Stimulated activated naive CD4-positive, alpha-beta T cell treated with Interleukin-2 at 50 U/mL for 16 hours (primary cell): ENCODE data around the gene WNT7B.

Experiments
- DNase-seq: peaks from one replicate; lab custom pipeline; 2025; lab: John Stamatoyannopoulos, UW

The WNT7B gene

DNA sequence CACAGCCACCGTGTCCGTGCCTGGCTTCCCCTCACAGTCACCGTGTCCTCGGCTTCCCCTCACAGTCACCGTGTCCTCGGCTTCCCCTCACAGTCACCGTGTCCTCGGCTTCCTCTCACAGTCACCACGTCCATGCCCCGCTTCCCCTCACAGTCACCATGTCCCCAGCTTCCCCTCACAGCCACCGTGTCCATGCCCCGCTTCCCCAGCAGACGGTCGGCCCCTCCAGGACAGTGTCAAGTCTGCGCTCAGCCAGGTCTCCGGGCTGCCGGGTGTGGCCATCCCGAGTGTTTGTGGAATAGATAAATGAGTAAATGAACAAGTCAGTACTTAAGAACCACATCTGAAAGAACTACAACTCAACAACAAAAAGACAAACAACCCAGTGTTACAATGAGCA lies 23.8 kb downstream of the WNT7B start:
- DNase-seq = no peak

DNA sequence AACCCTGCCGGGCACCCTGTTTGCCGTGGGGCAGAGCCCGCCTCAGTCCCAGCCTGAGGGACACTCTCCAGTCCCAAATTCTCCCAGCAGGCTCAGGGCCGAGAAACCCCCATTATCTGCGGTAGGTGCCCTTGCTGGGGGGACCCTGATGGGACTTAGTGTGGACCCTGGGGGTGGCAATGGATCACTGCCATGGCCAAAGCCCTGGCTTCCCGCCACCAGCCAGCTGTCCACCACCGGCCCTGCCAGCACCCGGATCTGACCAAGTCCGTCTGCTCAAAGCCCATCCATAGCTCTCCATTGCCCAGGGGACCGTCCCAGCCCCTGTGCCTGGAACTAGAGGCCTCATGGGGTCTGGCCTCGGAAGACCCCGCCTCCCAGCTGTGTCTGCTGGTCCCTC lies 24.4 kb downstream of the WNT7B start:
- no peak for DNase-seq

DNA sequence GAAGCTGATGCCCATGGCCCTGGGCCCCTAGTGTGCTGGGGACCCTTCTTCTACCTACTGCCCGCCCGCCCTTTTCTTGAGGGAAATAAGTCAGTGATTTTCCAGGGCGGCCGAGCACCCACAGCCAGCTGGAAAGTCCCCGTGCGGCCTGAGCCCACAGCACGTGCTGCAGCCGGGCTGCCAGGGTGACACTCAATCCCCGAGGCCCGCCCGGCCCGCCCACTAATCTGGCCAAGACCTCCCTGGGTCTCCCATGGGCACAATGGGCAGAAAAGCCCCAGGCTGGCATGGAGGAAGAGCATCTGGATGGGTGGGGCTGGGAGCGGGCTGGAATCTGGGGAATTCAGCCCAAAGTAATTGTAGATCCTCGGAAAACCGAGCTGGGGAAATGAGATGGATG lies 24.8 kb downstream of the WNT7B start:
- no peak for DNase-seq

DNA sequence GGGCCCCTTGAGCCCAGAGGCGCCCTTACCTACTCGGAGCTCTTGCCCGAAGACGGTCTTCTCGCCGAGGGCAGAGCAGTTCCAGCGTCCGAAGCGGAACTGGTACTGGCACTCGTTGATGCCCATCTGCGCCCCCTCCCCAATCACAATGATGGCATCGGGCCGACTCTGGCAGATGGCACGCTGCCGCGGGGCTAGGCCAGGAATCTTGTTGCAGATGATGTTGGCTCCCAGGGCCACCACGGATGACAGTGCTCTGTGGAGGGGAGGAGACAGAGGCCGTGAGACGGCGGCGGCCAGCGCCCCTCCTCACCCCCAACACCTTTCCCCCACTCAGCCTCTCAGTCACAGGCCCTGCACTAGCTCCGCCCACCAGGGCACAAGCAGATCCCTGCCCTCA lies 27.1 kb downstream of the WNT7B start:
- no peak for DNase-seq

DNA sequence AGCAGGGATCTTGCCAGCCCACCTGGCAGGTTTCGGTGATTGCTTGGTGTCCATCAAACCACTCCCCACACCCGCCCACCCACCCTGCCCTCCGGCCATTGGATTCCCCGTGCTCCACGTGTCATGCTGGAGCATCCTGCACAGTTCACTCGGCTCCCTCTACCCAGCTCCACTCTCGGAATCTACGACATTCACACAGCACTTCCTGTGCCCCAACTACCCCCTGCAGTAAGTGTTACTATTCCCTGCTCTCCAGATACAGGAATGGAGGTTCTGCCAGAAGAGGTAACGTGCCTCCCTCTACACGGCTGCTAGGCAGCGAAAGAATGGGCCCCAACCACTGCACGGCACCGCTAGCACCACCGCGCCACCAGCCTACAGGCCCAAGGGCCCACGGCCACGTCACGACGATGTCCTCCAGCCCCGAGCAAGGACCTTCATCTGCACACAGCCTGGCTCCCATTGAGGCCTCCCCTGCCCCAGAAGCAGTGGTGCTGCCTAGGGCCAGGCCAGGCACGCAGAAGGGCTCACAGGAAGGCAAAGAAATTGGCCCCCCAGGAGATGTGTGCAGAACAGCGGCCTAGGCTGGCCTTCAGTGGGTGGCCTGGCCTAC lies 27.6 kb downstream of the WNT7B start:
- DNase-seq = no peak

DNA sequence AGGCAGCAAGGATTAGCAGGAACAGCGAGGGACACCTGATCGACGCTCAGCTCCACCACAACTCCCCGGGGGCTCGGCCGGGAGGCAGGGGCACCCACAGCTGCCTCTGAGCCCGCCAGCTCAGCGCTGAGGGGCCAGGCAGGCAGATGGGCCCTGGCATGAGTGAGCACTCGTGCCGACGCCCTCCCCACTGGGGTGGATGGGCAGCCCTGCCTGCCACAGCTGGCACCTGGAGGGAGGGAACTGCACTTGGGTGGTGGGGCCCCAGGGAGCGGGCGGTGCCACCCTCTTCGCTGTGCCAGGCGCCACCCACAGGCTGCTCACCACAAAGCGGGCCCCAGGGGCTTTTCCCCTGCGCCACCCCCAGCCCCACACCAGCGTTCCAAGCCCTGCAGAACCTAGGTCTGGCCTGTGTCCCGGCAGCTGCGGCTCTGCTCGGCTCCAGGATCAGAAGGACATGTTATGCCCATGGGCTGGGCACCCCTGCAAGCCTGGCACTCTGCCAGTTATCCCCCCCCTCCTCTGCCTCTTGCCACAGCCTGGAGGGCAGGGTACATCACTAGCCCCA lies 28.8 kb downstream of the WNT7B start:
- DNase-seq = no peak

DNA sequence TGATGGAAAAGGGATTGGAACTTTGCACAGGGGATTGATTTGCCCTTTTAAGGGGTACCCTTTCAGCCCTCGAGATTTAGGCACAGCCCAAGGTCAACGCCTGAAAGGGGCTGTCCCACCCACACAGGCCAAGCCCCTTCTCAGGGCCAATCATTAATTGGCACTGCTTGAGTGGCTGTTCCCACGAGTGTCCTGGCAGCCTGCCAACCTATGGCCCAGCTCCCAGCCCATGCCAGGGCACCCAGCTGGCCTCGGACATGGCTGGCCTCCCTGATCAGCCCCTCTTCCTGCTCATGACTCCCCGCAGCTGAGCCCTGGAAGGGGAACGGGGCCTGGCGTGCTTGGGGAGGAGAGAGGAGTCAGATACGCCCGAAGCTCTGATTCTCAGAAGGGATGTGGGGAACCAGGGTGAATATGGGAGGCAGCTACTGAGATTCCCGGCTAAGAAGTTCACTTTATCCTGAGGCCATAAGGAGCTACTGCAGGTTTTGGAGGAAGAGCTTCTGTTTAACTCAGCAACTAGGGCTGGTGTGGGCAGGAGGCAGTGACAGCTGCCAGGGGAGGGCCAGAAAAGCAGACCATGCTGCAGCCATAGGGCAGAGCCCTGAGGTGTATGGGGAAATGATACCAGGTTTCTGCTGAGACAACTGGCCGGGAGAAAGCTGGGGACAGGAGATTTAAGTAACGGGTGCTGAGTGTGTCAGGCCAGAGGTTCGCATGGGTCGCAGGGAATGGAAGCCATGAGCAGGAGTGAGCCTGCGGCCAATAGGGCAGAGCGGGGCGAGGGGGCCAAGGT lies 30.0 kb downstream of the WNT7B start:
- no peak for DNase-seq

DNA sequence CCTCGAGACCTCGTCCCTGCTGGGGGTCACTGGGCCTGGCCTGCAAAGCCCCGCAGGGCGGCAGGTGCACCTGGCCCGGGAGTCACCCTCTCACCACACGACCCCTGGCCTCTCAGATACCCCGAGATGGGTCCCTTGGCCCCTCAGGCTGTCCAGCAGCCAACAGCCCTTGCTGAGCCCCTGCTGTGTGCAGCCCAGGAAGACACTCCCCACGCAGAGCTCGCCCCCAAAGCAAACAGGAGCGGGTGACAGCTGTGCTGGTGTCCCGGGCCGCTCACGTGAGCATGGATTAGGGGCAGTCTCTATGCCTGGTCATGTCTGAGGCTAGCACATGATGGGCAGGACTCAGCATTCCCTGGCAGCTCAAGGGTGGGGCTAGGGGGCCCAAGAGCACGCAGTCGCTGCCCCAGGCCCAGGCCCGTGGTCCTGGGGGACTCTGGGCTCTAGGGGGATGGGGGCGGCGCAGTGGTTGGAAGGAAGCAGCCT lies 31.3 kb downstream of the WNT7B start:
- no peak for DNase-seq

DNA sequence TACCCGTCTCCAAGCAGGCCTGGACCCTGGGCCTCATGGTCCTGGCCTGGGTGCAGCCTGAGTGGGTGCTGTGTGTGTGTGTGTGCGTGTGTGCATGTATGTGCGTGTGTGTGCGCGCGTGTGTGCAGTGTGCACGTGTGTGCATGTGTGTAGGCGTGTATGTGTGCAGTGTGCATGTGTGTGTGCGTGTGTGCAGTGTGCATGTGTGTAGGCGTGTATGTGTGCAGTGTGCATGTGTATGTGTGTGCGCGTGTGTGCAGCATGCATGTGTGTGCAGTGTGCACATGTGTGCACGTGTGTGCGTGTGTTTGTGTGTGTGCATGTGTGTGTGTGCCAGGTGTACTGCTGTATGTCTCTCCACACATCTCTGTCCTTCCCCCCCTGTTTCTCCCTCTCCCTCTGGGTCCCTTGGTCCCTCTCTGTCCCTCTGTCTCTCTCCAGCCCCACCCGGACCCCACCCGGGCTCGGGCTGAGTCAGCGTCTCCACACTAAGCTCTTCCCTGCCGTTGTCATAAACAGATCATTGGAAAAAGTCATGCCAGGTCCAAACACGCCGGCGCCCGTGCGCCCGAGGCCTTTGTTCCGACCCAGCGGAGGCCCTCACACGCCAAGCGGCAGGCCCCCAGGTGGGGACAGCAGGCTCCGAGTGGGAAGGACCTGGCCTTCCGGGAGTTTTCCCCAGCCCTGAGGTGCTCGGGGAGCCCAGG lies 34.0 kb downstream of the WNT7B start:
- no peak for DNase-seq

DNA sequence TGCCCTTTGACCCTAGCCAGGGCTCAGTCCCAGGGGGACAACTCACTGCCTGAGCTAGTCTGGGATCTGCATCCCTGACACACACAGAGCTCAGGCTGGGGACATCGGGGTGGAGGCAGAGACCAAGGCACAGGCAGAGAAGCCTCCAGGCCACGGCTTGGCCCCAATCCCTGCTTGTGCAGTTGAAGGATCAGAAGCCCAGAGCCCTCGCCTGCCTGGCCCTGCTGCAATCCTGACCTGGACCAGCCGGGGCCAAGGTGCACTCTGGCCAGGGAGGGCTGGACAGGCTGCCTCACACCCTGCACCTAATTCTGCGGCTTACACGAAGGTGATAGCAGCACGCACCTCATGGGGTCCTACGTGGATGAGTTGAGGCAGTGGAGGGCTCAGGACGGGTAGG lies 34.6 kb downstream of the WNT7B start:
- no peak for DNase-seq

DNA sequence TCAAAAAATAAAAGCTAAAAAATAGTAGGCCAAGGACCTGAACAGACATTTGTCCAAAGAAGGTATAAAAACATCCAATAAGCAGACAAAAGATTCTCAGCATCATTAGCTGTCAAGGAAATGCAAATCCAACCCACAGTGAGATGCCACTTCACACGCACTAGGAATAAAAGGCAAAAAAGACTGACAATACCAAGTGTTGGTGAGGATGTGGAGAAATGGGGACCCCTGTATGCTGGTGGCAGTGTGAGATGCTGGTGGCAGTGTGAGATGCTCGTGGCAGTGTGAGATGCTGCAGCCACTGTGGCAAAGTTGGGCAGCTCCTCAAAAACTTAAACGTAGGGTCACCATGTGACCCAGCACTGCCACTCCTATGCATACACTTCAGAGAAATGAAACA lies 38.0 kb downstream of the WNT7B start:
- DNase-seq = no peak

DNA sequence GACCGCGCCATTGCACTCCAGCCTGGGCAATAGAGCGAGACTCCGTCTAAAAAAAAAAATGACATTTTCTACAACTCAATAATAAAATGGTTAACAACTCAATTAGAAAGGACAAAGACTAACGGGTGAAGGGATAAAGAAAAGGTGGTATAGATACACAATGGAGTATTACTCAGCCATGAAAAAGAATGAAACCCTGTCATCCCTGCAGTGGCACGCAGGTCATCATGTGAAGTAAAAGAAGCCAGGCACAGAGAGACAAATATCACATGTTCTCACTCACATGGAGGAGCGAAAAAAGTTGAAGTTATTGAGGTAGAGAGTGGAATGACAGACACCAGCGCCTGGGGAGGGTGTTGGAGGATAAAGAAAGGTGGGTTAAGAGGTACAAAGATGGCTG lies 39.0 kb downstream of the WNT7B start:
- no peak for DNase-seq

DNA sequence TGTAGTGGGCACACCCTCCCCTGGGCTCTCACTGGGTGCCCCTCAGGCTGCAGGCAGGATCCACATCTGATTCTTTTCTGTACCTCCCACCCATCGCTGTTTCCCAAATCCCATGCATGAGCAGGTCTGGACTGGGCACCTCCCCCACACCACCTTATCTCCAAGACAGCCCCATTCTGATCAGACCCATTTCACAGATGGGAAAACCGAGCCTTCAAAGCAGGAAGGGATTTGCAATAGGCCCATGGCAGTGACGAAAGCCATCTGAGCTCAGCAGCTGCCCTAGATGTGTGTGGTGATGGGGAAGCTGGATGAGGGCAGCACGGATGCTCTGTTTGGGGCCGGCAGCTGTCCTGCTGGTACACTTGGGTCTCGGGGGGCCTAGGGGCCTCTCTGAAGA lies 41.4 kb downstream of the WNT7B start:
- DNase-seq = no peak

DNA sequence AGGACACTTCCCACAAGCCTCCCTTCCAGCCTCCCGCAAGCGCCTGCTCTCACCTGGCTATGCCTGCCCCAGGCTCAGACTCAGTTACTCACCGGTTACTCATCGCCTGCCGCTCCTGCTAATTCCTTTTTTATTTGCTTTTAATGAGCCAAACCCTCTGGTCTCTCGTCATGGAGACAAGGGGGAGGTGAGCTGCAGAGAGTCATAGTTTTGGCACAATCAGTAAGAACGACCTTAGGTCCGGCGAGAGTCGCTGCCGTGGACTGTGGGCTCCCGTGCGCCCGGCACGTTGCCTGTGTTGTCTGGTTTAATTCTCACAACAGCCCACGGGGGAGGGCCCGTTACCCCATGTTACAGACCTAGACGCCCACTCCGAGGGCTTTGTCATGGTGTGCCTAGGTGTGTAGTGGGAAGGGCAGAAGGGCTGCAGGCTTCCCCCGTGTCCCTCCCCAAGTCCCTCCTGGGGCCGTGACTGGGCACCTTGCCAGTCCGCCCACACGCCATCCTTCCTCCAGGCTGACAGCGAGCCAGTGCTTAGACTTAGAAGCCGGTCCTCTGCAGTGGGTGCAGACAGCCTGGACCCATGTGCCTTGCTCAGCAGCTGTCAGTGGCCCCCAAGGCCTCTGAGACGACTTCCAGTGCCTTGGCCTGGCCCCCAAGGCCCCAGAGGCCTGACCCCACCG lies 42.2 kb downstream of the WNT7B start:
- no peak for DNase-seq

DNA sequence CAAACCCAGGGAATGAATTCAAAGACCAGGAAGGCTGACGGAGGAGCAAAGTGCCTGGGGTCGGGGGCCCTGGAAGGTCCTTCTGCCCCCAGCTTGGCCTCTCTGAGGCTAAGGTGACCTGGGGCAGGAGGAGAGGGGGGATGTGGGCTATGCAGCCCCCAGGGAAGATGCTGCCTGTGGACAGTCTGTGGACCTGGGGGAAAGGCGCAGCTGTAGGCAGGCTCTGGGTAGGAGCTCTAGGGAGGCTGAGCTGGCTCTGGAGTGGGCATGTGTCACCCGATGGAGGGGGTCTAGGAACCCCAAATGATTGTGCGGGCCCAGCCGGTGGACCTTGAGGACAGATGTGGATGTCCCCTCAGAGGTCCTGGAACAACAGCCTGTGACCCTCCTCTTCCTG lies 42.8 kb downstream of the WNT7B start:
- DNase-seq = no peak

DNA sequence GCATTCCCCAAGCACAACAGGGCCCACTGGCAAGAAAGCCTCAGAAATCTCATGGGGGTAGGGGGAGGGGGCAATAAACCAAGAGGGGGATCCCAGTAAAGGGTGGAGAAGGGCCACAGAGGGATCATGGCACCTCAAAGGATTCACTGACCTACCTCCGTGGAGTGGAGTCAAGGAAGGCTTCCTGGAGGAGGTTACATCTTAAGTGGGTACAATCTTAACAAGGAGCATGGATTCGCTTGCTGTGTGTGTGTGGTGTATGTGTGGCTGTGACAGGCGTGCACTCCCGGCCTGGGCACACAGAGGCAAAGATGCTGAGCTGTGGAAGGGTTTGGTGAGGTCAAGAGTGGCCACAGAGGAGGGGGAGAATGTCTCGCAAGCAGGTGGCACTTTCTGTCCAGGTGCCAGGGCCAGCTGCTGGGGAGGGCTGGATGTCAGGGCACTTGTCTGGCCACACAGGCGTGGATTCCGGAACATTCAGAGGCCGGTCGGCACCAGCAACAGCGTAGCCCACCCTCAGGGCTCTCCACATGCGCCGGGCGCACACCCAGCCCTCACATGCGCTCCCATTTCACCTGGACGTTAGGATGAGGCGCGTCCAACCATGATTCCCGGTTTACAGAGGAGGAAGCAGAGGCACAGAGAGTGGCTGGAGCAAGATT lies 43.3 kb downstream of the WNT7B start:
- DNase-seq = no peak

DNA sequence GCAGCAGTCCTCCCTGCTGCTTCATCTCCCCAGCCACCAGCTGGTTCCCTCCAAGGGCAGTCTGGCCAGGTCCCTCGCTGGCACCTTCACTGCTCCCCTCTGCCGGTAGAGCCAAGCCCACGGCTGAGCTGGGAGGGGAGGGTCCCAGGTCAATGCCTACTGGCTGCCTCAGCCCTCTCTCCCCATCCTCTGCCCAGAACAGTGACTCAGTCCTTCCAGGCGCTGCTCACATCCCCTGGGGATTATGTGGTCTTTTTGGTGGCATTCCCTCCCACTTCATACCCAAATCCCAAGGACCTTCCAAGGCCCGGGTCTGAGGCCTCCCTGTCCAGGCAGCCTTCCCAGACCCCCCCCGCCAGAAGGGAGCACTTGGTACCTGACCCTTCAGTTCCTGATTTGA lies 44.9 kb downstream of the WNT7B start:
- no peak for DNase-seq

DNA sequence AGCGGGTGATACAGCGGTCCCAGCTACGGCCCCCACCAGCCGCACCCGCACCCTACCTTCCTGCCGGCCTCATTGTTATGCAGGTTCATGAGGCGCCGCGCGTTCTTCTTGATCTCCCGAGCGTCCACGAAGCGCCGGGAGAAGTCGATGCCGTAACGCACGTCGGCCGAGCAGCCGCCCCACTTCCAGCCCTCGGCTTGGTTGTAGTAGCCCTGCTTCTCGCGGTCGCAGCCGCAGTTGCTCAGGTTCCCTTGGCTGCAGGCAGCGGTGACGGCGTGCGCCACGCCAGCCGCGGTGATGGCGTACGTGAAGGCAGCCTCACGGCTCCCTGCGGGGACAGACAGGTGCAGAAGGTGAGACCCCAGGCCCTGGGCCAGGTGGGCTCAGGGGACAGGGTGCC lies 45.9 kb downstream of the WNT7B start:
- DNase-seq = no peak

DNA sequence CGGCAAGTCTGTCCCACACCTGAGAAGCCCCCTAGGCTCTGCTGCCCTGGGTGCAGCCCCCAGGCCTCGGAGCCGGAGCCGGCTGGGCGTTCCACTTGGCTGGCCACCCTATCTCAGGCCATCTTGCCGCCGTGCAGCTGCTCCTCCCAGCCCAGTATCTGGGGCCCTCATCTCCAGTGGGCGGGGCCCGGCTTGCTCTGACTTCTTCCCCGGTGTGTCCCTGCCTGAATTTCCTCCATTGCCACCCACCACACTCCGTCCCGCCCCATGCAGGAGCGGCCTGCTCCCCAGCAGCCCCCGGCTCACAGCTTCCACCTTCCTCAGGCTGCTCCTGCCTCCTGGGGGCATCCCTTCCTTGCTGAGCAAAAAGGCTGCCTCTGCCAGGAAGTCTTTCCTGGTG lies 46.6 kb downstream of the WNT7B start:
- DNase-seq = no peak

DNA sequence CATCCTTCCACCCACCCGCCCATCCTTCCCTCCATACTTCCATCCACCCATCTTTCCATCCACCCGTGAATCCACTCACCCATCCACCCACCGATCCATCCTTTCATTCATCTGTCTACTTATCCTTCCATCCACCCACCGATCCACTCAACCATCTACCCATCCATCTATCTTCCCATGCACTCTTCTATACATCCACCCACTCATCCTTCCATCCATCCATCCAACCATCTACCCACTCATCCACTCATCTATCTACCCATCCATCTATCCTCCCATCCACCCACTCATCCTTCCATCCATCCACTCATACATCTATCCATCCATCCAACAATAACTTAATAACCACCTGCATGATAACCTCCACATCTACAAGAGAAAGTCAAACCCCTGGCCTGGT lies 47.3 kb downstream of the WNT7B start:
- no peak for DNase-seq

DNA sequence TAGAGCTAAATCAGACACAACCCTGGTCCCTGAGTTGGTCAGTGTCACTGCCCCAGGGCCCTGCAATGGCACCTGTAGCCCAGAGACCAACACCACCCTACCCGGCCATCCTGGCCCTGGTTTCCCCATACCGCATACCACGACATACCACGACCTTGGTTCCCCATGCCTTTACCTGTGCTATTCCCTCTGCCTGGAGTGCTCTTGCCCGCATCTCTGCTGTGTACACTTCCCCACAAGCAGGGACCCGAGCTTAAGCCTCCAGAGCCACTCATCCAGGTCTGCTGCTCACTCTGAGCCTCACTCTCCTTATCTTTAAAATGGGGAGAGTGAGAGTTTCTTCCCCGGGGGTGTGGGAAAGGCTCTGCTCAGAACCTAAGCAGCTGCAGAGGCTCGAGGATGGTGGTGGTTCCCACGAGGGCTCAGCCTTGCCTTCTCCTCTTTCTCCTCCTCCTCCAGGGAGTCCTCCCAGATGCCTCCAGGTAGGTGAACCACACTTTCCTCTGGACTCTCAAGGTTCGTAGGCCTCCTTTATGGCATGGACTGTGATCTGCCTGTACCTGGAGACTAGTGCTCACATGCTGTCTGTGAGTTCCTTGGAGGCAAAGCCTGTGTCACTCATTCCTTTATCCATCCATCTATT lies 48.1 kb downstream of the WNT7B start:
- no peak for DNase-seq
